GDM1 (cell line): ENCODE data around the gene KCNIP3.
"Not testable (repeated sequence)": the region's sequence is repeated elsewhere in the genome, so short reads cannot be mapped to it uniquely, and the experiment has no call there.

Experiments
- DNase-seq: peaks from one replicate; lab custom pipeline; 2025; lab: John Stamatoyannopoulos, UW

KCNIP3 gene

GRCh38 chr2:95348609-95349567, 51.7 kb downstream of the KCNIP3 start:
- no peak for DNase-seq

- no peak for DNase-seq
These were observed 52.6 kb downstream of the KCNIP3 start for GRCh38 chr2:95349568-95350322.

DNA sequence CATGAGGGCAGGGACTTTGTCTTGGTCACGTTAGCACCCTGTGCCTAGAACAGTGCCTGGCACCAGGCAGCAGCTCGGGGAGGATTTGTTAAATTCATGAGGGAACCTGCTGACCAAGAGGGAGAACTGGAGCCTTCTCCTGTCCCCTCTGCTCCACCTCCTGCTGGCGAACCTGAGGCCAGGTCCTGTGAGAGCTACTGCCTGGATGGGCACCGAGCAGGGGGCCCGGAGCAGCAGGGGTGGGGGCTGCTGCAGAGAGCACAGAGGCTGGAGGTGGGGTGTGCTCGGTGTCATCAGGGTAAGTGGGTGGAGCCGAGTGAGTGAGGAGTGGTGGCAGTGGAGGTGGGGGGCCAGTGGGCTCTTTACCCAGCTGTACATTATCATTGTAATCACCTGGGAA, 53.2 kb downstream of the KCNIP3 start:
- DNase-seq, result no peak

DNA sequence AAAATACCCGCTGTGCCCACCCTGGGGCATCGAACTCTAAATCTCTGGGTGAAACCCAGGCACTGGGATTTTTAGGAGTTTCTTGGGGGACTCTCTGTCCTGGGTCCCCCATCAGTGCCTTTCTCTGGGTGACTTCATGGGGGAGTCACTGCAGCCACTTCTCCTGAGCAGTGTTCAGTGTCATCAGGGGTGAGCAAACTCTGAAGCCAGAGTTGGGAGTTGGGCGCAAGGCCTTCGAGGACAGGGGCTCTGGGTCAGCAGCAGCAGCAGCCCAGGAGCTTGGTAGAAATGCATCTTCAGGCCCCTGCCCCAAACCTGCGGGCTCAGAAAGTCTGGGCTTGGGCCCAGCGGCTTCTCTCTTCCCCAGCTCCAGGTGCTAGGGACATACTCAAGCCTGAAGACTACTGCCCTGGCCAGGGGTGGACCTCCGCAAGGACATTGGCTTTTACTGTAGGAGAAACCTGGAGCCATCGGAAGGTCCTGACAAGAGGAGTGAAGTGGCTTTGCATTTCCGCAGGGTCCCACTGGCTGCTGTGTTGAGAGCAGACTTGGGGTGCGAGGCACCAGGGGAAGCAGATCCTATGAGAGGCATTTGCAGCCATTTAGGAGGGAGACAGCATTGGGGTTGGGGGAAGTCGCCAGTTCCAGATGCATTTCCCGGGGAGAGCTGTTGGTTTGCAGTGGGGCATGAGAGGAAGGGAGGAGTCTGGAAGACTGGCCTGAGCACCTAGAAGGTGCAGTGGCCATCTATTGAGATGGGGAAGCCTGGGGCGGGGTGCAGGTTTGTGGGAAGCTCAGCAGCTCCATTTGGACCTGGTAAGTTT, 53.8 kb downstream of the KCNIP3 start:
- no peak for DNase-seq

- no peak for DNase-seq
These were observed 54.4 kb downstream of the KCNIP3 start for GRCh38 chr2:95351598-95351915.

GRCh38 chr2:95352310-95353054, 55.3 kb downstream of the KCNIP3 start:
- no peak for DNase-seq

DNA sequence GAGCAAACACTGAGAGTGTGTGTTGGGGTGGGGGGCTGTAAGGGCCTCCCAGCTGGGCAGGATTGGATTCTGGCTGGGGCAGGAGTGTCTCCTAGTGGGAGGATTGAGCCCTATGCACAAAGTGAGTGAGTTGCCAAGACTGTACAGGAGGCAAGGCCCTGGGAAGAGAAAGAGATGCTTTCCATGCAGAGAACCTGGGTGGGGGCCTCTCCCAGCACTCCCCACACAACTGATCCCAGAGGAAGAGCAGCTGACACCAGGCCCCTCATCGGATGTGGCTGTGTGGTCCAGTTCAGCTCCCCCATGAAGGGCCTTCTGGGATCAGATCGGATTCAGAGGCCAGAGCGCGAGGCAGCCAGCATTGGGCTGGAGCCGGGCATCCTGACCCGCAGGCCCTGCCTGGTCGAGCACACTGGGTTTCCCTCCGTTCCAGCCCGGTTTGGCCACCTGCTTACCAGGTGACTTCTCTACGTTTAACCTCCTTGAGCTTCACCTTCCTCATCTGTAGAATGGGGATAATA, 56.0 kb downstream of the KCNIP3 start:
- DNase-seq, result no peak

DNA sequence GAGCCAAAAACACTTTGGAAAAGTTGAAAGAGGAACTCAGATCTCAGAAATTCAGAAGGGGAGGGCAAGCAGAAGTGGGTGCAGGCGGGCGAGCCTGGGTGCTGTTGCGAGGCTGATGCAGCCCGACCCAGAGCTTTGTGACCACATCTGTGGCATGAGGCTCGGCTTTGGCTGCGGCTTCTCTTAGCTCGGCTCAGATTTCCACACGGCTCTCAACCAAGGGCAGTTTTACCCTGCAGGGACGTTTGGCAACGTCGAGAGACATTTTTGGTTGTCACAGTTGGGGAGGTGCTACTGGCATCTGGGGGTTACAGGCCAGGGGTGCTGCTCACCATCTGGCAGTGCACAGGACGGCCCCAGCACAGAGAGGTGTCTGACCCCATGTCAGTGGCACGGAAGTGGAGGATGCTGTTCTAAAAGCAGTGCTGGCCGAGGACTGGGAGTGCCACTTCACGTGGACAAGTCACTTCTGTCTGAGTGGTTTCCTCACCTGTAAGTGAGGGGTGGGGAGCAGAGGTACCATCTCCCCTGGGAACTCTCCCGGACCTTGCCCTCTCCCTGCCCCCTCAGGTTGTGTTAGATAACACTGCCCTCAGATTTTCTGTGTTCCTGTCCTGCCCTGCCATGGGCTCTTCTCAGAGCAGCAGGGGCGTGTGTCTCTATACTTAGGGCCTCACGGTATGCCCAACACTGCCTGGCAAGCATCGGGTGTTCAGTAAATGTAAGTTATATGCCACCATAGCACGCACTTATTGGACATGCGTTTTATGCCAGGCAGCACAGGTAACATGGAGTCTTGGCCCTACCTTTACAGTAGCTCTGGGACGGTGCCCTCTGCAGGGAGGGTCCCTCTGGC, 56.7 kb downstream of the KCNIP3 start:
- DNase-seq, result no peak

DNA sequence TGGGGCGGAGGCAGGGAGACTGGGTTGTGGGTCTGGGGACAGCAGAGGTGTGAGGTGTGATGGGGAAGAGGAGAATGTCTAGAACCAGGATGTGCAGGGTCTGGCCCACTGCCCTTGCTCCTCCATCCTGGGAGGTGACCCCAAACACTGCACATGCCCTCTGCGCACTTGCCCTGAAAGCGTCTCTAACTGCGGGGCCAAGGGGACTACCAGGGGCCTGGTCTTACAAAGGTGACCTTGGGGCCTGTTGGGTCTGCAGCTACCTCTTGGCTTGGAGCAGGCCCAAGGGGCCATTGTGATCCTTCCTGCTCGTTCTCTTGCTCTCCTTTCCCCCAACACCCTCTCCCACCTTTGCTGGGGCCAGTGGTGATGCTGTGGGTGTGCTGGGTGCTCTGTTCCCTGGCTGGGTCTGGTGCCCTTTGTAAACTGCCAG, 57.3 kb downstream of the KCNIP3 start:
- DNase-seq, result no peak

GRCh38 chr2:95354925-95355324, 57.8 kb downstream of the KCNIP3 start:
- no peak for DNase-seq

GRCh38 chr2:95355486-95355885, 58.3 kb downstream of the KCNIP3 start:
- DNase-seq, result not testable (repeated sequence)

- DNase-seq, result no peak
These were observed 59.9 kb downstream of the KCNIP3 start for GRCh38 chr2:95356821-95357700.

DNA sequence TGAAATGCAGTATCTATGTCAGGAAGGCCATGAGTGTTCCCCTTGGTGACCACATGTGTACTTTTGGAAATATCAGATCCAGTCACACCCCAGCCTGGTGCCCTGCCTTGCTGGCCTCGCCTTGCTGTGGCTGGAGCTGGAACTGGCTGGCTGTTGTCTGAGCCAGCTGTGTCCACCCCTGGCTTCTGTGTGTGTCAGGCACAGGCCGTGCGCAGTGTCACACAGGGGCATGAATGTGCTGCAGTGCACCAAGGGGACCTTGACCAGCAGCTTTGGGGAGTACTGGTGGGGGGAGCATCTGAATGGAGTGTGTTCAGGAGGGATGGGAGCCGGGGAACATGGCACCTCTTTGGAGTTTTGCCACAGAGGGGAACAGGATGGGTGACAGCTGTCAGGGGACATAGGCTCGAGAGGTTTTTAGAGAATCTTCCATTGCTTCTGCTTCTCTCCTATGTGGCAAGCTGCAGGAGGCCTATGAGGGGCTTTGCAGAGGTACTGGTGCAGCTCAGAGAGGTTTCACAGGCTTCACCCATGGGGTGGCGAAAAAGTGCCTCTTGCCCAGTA, 60.7 kb downstream of the KCNIP3 start:
- no peak for DNase-seq

- DNase-seq, result no peak
These were observed 61.9 kb downstream of the KCNIP3 start for GRCh38 chr2:95359031-95359430.

DNA sequence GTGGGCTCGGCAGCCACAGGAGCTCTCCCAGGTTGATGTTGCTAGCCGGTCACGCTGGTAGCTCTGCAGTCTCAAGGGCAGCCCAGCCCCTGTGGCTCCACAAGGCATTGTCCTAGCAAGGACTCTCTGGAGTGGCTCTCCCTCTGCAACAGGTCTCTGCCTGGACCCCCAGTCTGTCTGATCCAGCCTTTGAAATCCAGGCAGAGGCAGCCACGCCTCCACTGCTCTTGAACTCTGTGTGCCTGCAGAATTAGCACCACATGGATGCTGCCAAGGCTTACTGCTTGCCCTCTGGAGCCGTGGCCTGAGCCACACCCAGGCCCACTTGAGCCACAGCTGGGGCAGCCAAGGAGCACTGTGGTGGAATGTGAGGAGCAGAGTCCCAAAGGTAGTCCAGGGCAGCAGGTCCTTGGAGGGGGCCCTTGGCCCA, 62.4 kb downstream of the KCNIP3 start:
- DNase-seq, result no peak

- no peak for DNase-seq
These were observed 64.3 kb downstream of the KCNIP3 start for GRCh38 chr2:95361216-95361980.

DNA sequence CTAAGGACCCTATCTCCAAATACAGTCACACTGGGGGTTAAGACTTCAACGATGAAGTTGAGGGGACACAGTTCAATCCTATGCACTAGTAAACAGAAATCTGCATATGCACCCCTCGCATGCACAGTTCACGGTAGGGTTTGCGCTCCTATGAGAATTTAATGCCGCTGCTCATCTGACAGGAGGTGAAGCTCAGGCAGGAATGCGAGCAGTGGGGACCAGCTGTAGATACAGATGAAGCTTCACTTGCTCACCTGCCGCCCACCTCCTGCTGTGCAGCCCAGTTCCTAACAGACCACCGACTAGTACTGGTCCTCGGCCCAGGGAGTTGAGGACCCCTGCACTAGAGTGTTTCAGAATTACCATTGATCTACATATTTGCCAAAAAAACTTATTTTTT, 65.3 kb downstream of the KCNIP3 start:
- no peak for DNase-seq

GRCh38 chr2:95366514-95366913, 69.4 kb downstream of the KCNIP3 start:
- DNase-seq, result no peak
